Stimulated activated CD4-positive, alpha-beta T cell treated with anti-CD3 and anti-CD28 coated beads, Interleukin-2, amount 100 ng/mL, for 4 hours (primary cell): ENCODE measurements around the gene ARHGAP10.
"Not testable (repeated sequence)": the region's sequence is repeated elsewhere in the genome, so short reads cannot be mapped to it uniquely, and the experiment has no call there.

Experiments
- DNase-seq: peaks from one replicate; pipeline ENCODE4 v3.0.0-alpha.2; 2020; ENCODE audit warnings: low read depth

The ARHGAP10 gene

GRCh38 chr4:148064451-148064850, 332.6 kb downstream of the ARHGAP10 start:
- no peak for DNase-seq

- no peak for DNase-seq
Measured at GRCh38 chr4:148065075-148065474, 333.2 kb downstream of the ARHGAP10 start.

- no peak for DNase-seq
Measured at GRCh38 chr4:148067301-148067916, 335.5 kb downstream of the ARHGAP10 start.

GRCh38 chr4:148068065-148068911, 336.4 kb downstream of the ARHGAP10 start:
- DNase-seq = no peak

GRCh38 chr4:148069086-148069894, 337.4 kb downstream of the ARHGAP10 start:
- DNase-seq = no peak

GRCh38 chr4:148069895-148070178, 337.9 kb downstream of the ARHGAP10 start:
- no peak for DNase-seq

- no peak for DNase-seq
Measured at GRCh38 chr4:148071009-148071408, 339.1 kb downstream of the ARHGAP10 start.

- DNase-seq = no peak
Measured at GRCh38 chr4:148072789-148073188, 340.9 kb downstream of the ARHGAP10 start.

- DNase-seq = no peak
Measured at GRCh38 chr4:148073349-148073748, 341.5 kb downstream of the ARHGAP10 start.

GRCh38 chr4:148074462-148074861, 342.6 kb downstream of the ARHGAP10 start:
- no peak for DNase-seq

- no peak for DNase-seq
Measured at GRCh38 chr4:148075438-148075837, 343.6 kb downstream of the ARHGAP10 start.

- DNase-seq = no peak
Measured at GRCh38 chr4:148076964-148077363, 345.1 kb downstream of the ARHGAP10 start.

GRCh38 chr4:148077581-148077980, 345.7 kb downstream of the ARHGAP10 start:
- DNase-seq = no peak

GRCh38 chr4:148078061-148078460, 346.2 kb downstream of the ARHGAP10 start:
- no peak for DNase-seq

- DNase-seq = no peak
Measured at GRCh38 chr4:148079961-148080360, 348.1 kb downstream of the ARHGAP10 start.

- no peak for DNase-seq
Measured at GRCh38 chr4:148081267-148081666, 349.4 kb downstream of the ARHGAP10 start.

- no peak for DNase-seq
Measured at GRCh38 chr4:148081745-148082144, 349.9 kb downstream of the ARHGAP10 start.

- not testable (repeated sequence) for DNase-seq
Measured at GRCh38 chr4:148083073-148083472, 351.2 kb downstream of the ARHGAP10 start.

GRCh38 chr4:148089624-148090023, 357.7 kb downstream of the ARHGAP10 start:
- DNase-seq = no peak

GRCh38 chr4:148090029-148090428, 358.1 kb downstream of the ARHGAP10 start:
- DNase-seq = no peak

- no peak for DNase-seq
Measured at GRCh38 chr4:148090503-148091476, 358.9 kb downstream of the ARHGAP10 start.

GRCh38 chr4:148091896-148092295, 360.0 kb downstream of the ARHGAP10 start:
- DNase-seq = no peak
